Endothelial cell of hepatic sinusoid (primary cell): ENCODE results near the gene NRAP.

Experiments
- in situ Hi-C: cut with HindIII; loops from 2 replicates; pipeline ENCODE4 v1.10.0; 2017; ENCODE audit warnings: low sequenced_read_pairs

The NRAP gene

GRCh38 chr10:113610631-113611601 lies 52.9 kb downstream of the NRAP start:
- in situ Hi-C loops: no loop called here

- in situ Hi-C loops: no loop called here
Observed at GRCh38 chr10:113609704-113610108, 54.1 kb downstream of the NRAP start.

GRCh38 chr10:113605268-113605978 lies 58.4 kb downstream of the NRAP start:
- in situ Hi-C loops: no loop called here

- in situ Hi-C loops: no loop called here
Observed at GRCh38 chr10:113604572-113604971, 59.3 kb downstream of the NRAP start.

- in situ Hi-C loops: no loop called here
Observed at GRCh38 chr10:113603057-113603777, 60.6 kb downstream of the NRAP start.

- in situ Hi-C loops: no loop called here
Observed at GRCh38 chr10:113600569-113600968, 63.3 kb downstream of the NRAP start.

GRCh38 chr10:113594652-113595051 lies 69.2 kb downstream of the NRAP start:
- in situ Hi-C loops: no loop called here

GRCh38 chr10:113592380-113592779 lies 71.5 kb downstream of the NRAP start:
- in situ Hi-C loops: no loop called here

GRCh38 chr10:113590581-113590980 lies 73.3 kb downstream of the NRAP start:
- in situ Hi-C loops: no loop called here

GRCh38 chr10:113589201-113589770 lies 74.6 kb downstream of the NRAP start:
- in situ Hi-C loops: no loop called here

GRCh38 chr10:113585949-113586348 lies 77.9 kb downstream of the NRAP start:
- in situ Hi-C loops: no loop called here

GRCh38 chr10:113583571-113583970 lies 80.3 kb downstream of the NRAP start:
- in situ Hi-C loops: no loop called here

GRCh38 chr10:113581092-113581491 lies 82.7 kb downstream of the NRAP start:
- in situ Hi-C loops: no loop called here

GRCh38 chr10:113578773-113579172 lies 85.1 kb downstream of the NRAP start:
- in situ Hi-C loops: no loop called here

- in situ Hi-C loops: no loop called here
Observed at GRCh38 chr10:113576852-113577251, 87.0 kb downstream of the NRAP start.

GRCh38 chr10:113573368-113573767 lies 90.5 kb downstream of the NRAP start:
- in situ Hi-C loops: no loop called here

GRCh38 chr10:113572520-113573290 lies 91.1 kb downstream of the NRAP start:
- in situ Hi-C loops: no loop called here

- in situ Hi-C loops: no loop called here
Observed at GRCh38 chr10:113569576-113569975, 94.3 kb downstream of the NRAP start.

GRCh38 chr10:113566888-113567287 lies 97.0 kb downstream of the NRAP start:
- in situ Hi-C loops: no loop called here

- in situ Hi-C loops: no loop called here
Observed at GRCh38 chr10:113565364-113565763, 98.5 kb downstream of the NRAP start.
